OCI-M1 (cell line): Measurements from ENCODE around the gene SCAMP2.

ENCODE experiments used
- DNase-seq: peaks from one replicate; lab custom pipeline; 2025; lab: John Stamatoyannopoulos, UW

SCAMP2 gene

DNA sequence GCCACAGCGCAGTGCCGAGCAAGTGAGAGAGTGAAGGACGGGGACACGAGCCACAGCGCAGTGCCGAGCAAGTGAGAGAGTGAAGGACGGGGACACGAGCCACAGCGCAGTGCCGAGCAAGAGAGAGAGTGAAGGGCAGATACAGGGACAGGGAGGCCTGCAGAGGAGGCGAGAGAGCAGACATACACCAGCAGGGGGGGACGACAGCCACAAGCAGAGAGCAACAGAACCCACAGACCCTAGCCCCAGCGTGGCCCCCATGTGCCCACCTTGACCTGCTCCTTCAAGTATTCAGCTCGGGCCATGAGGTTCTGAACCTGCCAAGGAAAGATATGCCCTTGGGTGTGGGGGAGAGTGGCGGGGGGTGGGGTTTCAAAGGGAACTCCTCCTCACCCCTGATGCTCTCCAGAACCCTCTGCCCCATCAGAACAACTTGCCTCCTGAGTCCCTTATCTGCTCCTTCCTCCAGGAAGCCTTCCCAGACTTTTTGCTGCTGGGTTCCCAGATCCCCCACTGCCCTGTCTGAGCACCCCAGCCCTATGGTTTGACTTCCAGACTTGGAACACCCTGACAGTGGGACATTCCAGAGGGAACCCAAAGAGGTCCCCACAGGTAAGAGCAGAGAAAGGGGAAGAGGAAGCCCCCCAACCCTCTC lies 35.6 kb downstream of the SCAMP2 start:
- no peak for DNase-seq

DNA sequence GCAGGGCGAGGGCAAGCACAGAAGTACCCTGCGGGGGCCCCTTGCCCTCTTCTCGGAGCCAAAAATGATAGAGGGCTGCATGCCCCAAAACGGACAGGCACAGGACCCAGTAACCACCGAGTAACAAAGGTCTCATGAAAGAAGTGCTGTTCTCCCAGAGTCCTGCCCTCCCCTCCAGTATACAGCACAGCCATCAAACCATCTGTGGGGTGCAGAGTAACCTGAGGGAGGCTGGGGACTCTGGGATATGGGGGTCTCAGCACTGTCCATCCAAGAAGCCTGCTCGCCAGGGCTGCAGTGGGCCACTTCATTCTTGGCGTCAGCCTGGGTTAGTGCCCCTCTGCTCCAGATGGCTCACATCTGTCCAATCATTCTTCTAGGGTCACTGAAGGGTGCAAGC lies 36.3 kb downstream of the SCAMP2 start:
- DNase-seq = no peak

DNA sequence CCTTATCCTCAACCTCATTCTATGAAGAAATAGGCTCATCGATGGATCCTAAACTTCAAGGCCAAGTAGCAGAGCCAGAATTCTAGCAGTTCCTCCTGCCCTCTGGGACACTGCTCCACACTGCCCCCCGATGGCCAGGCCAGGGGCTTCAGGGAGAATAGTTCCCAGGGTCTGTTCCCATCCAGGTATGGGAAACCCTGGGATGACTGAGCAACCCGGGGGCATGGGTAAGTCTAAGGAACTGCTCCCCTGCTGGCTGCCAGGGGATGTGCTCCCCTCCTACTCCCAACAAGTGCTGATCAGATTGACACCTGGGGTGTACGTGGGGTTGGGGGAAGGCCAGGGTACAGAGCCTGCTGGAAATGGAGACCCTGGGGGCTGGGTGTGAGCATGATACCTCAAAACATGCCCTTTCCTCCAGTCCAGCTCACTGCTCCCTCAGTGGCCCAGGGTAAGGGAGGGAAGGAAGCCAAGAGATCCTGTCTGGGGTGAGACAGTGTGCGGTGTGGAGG lies 37.8 kb downstream of the SCAMP2 start:
- DNase-seq = peak; percentile 66

- no peak for DNase-seq
These were observed 39.6 kb downstream of the SCAMP2 start for GRCh38 chr15:74833376-74834107.

- no peak for DNase-seq
These were observed 40.3 kb downstream of the SCAMP2 start for GRCh38 chr15:74832826-74833225.

DNA sequence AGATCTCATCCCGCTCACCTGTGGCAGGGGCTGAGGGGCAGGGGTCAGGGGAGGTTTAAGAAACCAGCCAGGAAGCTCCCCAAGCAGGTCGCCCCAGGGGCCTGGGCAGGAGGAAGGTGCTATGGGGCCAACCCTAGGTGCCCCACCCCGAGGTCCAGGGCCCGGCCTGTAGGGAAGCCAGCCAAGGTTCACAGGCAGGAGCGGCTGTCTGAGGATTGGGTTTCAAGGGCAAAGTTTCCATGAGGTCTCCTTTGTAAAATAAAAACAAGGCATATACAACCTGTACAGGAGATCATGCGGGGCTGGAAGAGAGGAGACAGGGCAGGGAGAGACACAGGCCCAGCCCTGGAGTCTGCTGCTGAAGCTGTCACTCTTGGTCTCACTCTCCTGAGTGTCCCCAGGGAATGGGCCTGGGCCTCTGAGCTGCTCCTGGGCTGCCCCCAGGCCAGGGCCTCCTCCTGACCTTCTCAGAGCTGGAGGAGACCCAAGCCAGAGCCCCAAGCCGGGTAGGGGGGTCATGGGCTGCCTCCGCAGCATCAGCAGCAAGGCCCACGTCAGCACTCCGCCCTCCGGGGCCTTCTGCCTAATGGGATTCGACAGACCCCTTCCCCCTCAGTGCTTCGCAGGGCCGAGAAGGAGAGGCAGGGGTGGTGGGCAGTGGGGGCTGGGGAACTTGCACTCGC lies 41.2 kb downstream of the SCAMP2 start:
- DNase-seq = no peak

GRCh38 chr15:74830868-74831267 lies 42.3 kb downstream of the SCAMP2 start:
- no peak for DNase-seq

- no peak for DNase-seq
These were observed 43.2 kb downstream of the SCAMP2 start for GRCh38 chr15:74829991-74830390.

DNA sequence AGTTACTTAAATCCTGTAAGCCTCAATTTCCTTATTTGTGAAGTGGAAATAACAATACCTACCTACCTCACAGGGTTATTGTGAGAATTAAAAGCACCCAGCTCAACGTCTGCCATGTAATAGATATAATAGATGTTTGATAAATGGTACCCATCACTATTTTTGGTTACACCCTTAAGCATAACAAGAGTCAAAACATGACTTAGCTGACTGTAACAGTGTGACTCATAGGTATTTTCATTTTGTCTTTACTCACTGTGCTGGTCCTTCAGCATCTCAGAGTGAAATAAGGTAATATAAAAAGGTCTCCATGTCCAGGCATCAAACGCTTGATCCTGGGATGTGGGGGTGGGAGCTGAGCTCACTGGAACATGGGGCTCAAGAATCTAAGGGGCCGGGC lies 43.7 kb downstream of the SCAMP2 start:
- DNase-seq = no peak

DNA sequence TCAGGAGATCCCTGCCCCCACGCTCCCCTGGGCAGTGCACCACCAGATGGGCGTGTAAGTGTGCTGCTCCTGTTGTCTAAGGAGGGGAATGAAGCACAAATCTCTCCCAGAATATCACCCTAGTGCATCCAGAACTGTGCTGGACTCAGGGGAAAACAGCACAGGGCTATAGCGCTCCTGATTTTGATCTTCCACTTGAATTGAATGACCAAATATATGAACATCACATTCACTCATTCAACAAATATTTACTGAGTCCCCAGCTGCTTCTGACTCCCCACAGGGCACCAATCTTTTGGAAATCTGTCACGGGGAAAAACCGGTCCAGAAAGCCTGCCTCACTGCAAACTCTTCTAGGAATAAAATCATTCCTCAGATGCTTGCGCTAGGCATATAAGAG lies 44.3 kb downstream of the SCAMP2 start:
- DNase-seq = no peak

DNA sequence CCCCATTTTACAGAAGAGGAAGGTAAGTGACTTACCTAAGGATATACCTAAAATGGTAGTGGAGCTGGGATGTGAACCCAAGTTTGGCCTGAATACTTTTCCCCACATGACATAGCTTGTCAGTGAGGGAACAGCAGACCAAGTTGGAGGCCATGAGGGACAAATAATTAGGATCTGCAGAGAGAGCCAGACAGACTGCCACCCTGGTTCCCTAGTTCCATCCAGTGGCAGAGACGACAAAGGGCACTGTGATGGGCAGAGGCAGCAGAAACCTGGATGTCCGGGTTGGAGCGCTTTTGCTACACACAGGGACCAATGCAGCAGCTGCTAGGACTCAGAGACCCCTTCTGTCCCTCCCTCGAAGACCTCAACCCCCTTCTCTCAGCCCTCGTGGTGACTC lies 45.6 kb downstream of the SCAMP2 start:
- DNase-seq = no peak

DNA sequence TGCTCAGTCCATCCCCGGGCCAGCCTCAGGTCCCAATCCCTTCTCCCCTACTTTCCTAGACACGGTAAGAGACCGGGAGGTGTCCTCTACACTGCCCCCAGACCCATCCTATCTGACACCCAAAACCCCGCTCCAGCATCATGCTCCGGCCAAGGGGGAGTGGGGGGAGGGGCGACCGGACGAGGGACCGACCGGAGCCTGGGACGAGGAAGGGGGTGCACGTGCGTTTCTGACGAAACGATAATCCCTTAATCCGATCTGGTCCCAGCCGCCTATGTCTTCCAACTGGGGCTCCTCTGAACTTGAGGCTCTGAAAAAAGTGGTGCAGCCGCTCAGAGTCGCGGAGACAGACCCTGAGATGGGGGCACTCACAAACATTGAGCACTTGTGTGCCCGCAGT lies 46.2 kb downstream of the SCAMP2 start:
- DNase-seq = no peak

- DNase-seq = peak; percentile 10
These were observed 46.8 kb downstream of the SCAMP2 start, which contains the start of gene CPLX3 for GRCh38 chr15:74826364-74826819. TSS of gene CPLX3 (plus strand) at chr15:74826627. CDS start at chr15:74826704, 77 bp downstream.

- no peak for DNase-seq
These were observed 47.3 kb downstream of the SCAMP2 start for GRCh38 chr15:74825866-74826265.

GRCh38 chr15:74824976-74825375 lies 48.2 kb downstream of the SCAMP2 start:
- no peak for DNase-seq

DNA sequence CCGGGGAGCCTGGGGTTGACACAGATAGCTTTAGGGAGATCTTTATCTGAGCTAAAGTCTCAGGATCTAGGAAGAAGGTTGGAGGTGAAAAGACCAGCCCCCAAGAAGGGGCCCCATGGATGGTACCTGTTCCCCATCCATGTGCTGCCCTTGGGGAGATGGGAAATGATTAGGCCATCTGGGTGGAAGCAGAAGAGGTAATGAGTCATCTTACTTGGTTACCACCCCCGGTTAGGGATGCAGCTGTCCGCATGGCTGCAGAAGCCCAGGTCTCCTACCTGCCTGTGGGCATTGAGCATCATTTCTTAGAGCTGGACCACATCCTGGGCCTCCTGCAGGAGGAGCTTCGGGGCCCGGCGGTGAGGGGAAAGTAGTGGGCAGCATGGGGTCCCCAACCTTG lies 49.8 kb downstream of the SCAMP2 start:
- DNase-seq = no peak

DNA sequence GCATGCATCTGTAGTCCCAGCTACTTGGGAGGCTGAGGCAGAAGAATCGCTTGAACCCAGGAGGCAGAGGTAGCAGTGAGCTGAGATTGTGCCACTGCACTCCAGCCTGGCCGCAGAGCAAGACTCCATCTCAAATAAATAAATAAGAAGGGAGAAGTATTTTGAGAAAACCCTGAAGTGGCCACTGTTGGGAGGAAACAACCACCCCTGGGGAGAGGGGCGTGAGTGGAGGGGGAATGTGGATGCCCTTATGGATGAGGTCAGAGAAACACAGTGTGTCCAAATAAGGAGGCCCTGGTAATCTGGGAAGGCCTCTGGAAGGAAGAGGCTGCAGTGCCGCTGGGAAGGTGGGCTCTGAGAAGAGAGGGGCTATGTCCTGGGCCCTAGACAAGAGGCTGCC lies 50.9 kb downstream of the SCAMP2 start:
- DNase-seq = no peak

GRCh38 chr15:74821790-74822158 lies 51.4 kb downstream of the SCAMP2 start:
- no peak for DNase-seq

DNA sequence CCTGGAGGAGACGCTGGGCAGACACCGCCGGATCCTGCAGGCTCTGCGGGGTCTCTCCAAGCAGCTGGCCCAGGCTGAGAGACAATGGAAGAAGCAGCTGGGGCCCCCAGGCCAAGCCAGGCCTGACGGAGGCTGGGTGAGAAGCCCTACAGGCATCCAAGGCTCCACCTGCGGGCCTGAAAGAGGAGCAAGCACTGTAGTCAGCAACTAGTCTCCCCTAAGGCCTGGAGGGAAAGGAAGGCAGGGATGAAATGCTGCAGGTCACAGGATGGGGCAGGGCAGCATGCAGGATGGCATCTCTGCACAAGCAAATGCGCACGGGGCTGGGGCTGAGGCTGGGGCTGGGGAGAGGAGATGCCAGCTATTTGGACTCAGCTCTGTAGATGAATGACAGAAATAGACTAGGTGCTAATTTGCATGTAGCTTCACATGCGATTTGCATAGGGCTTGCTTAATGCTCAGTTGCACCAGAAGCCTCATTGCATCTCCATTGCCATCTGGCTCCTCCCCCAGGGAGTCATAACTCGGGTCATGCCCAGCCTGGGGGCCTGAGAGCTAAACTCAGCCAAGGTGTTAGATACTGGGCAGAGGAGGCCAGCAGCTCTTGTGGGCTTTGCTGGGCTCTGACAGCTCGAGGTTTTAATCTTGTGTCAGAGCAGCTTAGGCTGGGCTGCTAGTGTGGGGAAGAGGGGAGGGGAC lies 51.9 kb downstream of the SCAMP2 start:
- DNase-seq = peak; percentile 13

DNA sequence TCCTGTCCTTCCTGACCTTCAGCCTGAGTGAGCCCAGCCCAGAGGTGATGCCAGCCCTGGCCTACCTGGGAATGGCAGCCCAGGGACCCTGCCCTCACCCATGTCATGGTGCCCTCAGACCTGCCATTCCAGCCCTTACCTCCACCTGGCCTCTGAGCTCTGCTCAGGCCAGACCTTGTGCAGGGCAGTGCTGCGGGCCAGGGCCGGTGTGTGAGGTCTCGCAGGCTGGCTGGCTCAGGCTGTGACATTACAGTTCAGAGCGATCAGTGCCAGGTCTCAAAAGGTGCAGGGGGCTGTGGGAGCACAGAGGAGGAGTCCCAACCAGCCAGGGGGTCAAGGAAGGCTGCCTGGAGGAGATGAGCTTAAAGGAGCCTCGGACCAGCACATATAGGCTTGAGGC lies 53.1 kb downstream of the SCAMP2 start:
- no peak for DNase-seq

GRCh38 chr15:74817370-74817737 lies 55.8 kb downstream of the SCAMP2 start:
- no peak for DNase-seq

DNA sequence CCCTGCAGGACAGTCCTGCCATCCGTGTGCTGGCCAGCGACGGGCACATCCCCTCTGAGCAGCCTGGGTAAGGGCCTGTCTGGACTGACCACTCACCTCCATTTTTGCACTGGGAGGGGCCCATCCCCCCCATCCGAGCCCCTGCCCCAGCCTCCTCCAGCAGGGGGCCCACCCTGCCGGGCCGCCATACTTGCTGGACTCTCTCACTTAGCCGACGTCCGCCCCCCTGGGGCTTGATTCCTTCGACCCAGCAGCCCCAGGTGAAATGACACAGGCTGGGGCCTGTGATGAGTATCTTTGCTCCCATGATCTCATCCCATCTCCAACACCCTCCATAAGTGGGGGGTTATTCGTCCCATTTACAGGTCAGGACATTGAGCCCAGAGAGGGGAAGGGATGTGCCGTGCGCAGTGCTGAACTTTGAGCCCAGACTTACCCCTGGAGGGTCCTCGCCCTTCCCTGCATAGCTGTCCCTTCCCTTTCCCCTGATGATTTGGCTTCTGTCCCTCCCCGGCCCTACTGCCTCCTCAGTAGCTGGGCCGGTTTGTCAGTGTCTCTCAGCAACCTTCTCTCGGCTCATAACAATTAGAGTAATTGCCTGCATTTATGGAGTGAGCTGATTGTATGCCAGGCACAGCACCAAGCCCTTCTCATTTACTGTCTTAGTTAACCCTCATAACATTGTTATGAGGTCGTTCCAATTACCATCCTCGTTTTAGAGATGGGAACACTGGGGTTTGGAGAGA lies 56.4 kb downstream of the SCAMP2 start:
- no peak for DNase-seq
